Suprapubic skin (tissue), 4 donors: Measurements from ENCODE around the gene THSD7B. TPM values are rescaled to one million over a fixed set of nuclear protein-coding genes. Genes with fewer than 3 reads are reported as not detected.

Experiments
- DNase-seq, 2 donors: peaks; one replicate each; pipeline ENCODE4 v3.0.0-alpha.2; 2019; ENCODE audit warnings: low spot score in 2 of 2
- H3K27ac ChIP-seq: fragments of 200-600 bp; sonication (generic); one replicate; pipeline ENCODE4 v1.5.1; 2019
- H3K27me3 ChIP-seq: fragments of 200-600 bp; sonication (generic); one replicate; pipeline ENCODE4 v1.5.1; 2019
- H3K36me3 ChIP-seq: fragments of 200-600 bp; sonication (generic); one replicate; pipeline ENCODE4 v1.5.1; 2019
- H3K4me1 ChIP-seq: fragments of 200-600 bp; sonication (generic); one replicate; pipeline ENCODE4 v1.5.1; 2019
- H3K4me3 ChIP-seq: fragments of 200-600 bp; sonication (generic); one replicate; pipeline ENCODE4 v1.5.1; 2019; ENCODE audit warnings: mild to moderate bottlenecking
- H3K9me3 ChIP-seq: fragments of 200-600 bp; sonication (generic); one replicate; pipeline ENCODE4 v1.5.1; 2019
- CTCF ChIP-seq, 2 donors: fragments of 200-600 bp in 1 of 2; fragments of 450-650 bp in 1 of 2; sonication (generic) in 1 of 2; IDR thresholded peaks; one replicate each; pipeline ENCODE4 v1.5.1; 2016 to 2019; ENCODE audit warnings: antibody characterized with exemption in 2 of 2, mild to moderate bottlenecking in 1 of 2, moderate library complexity in 1 of 2
- EP300 ChIP-seq: sonication (generic); formaldehyde crosslinking; IDR thresholded peaks from one replicate; pipeline ENCODE4 v1.6.1; 2017; ENCODE audit warnings: antibody characterized with exemption
- POLR2A ChIP-seq, 2 donors: fragments of 450-650 bp; IDR thresholded peaks; one replicate each; pipeline ENCODE4 v1.6.1; 2017; ENCODE audit warnings: antibody characterized with exemption in 2 of 2, mild to moderate bottlenecking in 2 of 2, moderate library complexity in 2 of 2
- POLR2AphosphoS5 ChIP-seq, 3 donors: sonication (generic); formaldehyde crosslinking; IDR thresholded peaks; one replicate each; pipeline ENCODE4 v1.6.1; 2017; ENCODE audit warnings: antibody characterized with exemption in 3 of 3
- WGBS: methylation state at CpG from one replicate; pipeline ENCODE4 v1.1.5; 2018; 5-methylcytosine and 5-hydroxymethylcytosine counted together
- total RNA-seq, 4 donors: library from RNA; depleted of rRNA; stranded (reverse); fragments of >200 nt; gene quantifications; one replicate each; pipeline ENCODE4 v1.1.0, GENCODE V29; 2016

THSD7B gene
- total RNA-seq, 4 donors from 2014 or later = 0.18 to 1.1 (median 0.34) TPM; not detected in 1

GRCh38 chr2:137185378-137186078 lies 420.2 kb downstream of the THSD7B start:
- WGBS = 90% methylated on average over 3 of the region's 3 CpGs
- no peak for DNase-seq
- no peak for TF ChIP-seq CTCF (IDR thresholded peaks at IDR 0.05)
- no peak for TF ChIP-seq POLR2AphosphoS5 (IDR thresholded peaks at IDR 0.05)
- no peak for TF ChIP-seq EP300
- TF ChIP-seq POLR2A (IDR thresholded peaks at IDR 0.05) = no peak
- no peaks in the 10 kb centered on the region for H3K4me1 ChIP-seq
- H3K4me3 ChIP-seq = no peak overlapping the region
- H3K27ac ChIP-seq = no peak overlapping the region
- no peaks in the 10 kb centered on the region for H3K27me3 ChIP-seq
- H3K36me3 ChIP-seq = no peaks in the 10 kb centered on the region
- H3K9me3 ChIP-seq = no peaks in the 10 kb centered on the region

- H3K27me3 ChIP-seq = no peaks in the 10 kb centered on the region
- H3K36me3 ChIP-seq = no peaks in the 10 kb centered on the region
- H3K4me3 ChIP-seq = no peak overlapping the region
- no peaks in the 10 kb centered on the region for H3K4me1 ChIP-seq
- no peak for DNase-seq
- WGBS = 82% methylated on average over 2 of the region's 2 CpGs
- TF ChIP-seq CTCF (IDR thresholded peaks at IDR 0.05) (no peak), EP300 (no peak), POLR2AphosphoS5 (IDR thresholded peaks at IDR 0.05) (no peak), POLR2A (IDR thresholded peaks at IDR 0.05) (no peak)
- H3K9me3 ChIP-seq = no peaks in the 10 kb centered on the region
- no peak overlapping the region for H3K27ac ChIP-seq
These were observed 421.9 kb downstream of the THSD7B start for GRCh38 chr2:137187216-137187615.

- no peaks in the 10 kb centered on the region for H3K4me1 ChIP-seq
- WGBS = 47% methylated on average over 13 of the region's 13 CpGs
- TF ChIP-seq EP300 (no peak), POLR2AphosphoS5 (IDR thresholded peaks at IDR 0.05) (no peak), POLR2A (IDR thresholded peaks at IDR 0.05) (no peak), CTCF (IDR thresholded peaks at IDR 0.05) (no peak)
- no peaks in the 10 kb centered on the region for H3K9me3 ChIP-seq
- no peak overlapping the region for H3K27ac ChIP-seq
- no peaks in the 10 kb centered on the region for H3K36me3 ChIP-seq
- no peaks in the 10 kb centered on the region for H3K27me3 ChIP-seq
- H3K4me3 ChIP-seq = no peak overlapping the region
- no peak for DNase-seq
These were observed 425.3 kb downstream of the THSD7B start for GRCh38 chr2:137190411-137191195.

- no peaks in the 10 kb centered on the region for H3K4me1 ChIP-seq
- 95% methylated on average over 6 of the region's 6 CpGs for WGBS
- H3K9me3 ChIP-seq = no peaks in the 10 kb centered on the region
- no peak for DNase-seq
- no peak overlapping the region for H3K4me3 ChIP-seq
- H3K27ac ChIP-seq = no peak overlapping the region
- no peak for TF ChIP-seq EP300
- TF ChIP-seq POLR2AphosphoS5 (IDR thresholded peaks at IDR 0.05) = no peak
- no peak for TF ChIP-seq POLR2A (IDR thresholded peaks at IDR 0.05)
- no peak for TF ChIP-seq CTCF (IDR thresholded peaks at IDR 0.05)
- no peaks in the 10 kb centered on the region for H3K27me3 ChIP-seq
- H3K36me3 ChIP-seq = no peaks in the 10 kb centered on the region
These were observed 427.3 kb downstream of the THSD7B start for GRCh38 chr2:137192366-137193310.
